Measurements from ENCODE around the gene PRAMEF26.
"Not testable (repeated sequence)": the region's sequence is repeated elsewhere in the genome, so short reads cannot be mapped to it uniquely, and the experiment has no call there.

GRCh38 chr1:13155909-13156308, at the start of gene PRAMEF26:
- not testable (repeated sequence) for TF ChIP-seq CTCF, POLR2A (IDR thresholded peaks at IDR 0.05)
